DOHH2 (cell line): ENCODE data around the gene TAF4.

Source experiments
- EZH2phosphoT487 ChIP-seq: fragments of 200-600 bp; sonication (generic); IDR thresholded peaks from 2 replicates; pipeline ENCODE4 v1.6.1; 2017; ENCODE audit warnings: borderline replicate concordance, mild to moderate bottlenecking, antibody characterized with exemption, low read length, moderate library complexity, mixed read lengths
- TF ChIP-seq, protein P1 (sequence below): fragments of 200-600 bp; sonication (generic); IDR thresholded peaks from one replicate; pipeline ENCODE4 v1.5.1; 2014; ENCODE audit warnings: antibody characterized with exemption, mild to moderate bottlenecking, low read depth, low read length; ENCODE audit not compliant: poor library complexity, severe bottlenecking

DNA sequence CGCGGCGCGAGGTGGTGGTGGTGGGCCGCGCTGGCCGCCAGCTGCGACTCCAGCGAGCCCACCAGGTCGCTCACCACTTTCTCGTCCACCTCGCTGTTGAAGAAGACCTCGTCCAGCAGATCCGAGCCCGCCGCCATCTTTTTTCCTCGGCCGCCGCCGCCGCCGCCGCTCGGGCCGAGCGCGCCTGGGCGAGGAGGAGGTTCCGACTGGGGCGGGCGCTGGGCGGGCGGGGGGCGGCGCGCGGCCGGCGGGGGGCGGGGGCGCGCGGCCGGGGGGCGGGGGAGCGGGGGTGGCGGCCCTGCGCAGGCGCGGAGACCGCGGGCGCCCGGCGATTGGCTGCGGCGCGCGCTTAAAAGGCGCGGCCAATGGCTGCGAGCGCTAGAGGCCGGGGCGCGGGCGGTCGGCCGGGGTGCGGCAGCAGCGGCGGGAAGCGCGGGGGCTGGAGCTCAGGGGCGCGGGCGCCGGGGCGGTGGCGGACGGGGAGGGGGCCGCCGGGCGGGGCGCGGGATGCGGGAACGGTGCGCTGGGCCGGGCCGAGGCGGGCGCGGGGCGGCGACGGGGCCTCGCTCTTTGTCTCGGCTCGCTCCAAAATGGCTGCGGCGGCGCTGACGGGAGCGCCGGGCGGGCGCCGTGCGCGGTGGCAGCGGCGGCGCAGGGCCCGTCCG, at the start of gene TAF4:
- TF ChIP-seq, protein P1, sequence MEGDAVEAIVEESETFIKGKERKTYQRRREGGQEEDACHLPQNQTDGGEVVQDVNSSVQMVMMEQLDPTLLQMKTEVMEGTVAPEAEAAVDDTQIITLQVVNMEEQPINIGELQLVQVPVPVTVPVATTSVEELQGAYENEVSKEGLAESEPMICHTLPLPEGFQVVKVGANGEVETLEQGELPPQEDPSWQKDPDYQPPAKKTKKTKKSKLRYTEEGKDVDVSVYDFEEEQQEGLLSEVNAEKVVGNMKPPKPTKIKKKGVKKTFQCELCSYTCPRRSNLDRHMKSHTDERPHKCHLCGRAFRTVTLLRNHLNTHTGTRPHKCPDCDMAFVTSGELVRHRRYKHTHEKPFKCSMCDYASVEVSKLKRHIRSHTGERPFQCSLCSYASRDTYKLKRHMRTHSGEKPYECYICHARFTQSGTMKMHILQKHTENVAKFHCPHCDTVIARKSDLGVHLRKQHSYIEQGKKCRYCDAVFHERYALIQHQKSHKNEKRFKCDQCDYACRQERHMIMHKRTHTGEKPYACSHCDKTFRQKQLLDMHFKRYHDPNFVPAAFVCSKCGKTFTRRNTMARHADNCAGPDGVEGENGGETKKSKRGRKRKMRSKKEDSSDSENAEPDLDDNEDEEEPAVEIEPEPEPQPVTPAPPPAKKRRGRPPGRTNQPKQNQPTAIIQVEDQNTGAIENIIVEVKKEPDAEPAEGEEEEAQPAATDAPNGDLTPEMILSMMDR, result no peak
- no peak for TF ChIP-seq EZH2phosphoT487
